NCI-H1436 treated with DMSO at 0.1 percent for 48 hours (cell line): ENCODE data around the gene RANBP17.
"Not testable (repeated sequence)": the region's sequence is repeated elsewhere in the genome, so short reads cannot be mapped to it uniquely, and the experiment has no call there.

Experiments
- DNase-seq: peaks from one replicate; lab custom pipeline; 2025; lab: John Stamatoyannopoulos, UW

Gene RANBP17

GRCh38 chr5:171250738-171251137 lies 388.9 kb downstream of the RANBP17 start:
- DNase-seq = no peak

GRCh38 chr5:171251519-171251918 lies 389.7 kb downstream of the RANBP17 start:
- DNase-seq = no peak

GRCh38 chr5:171252674-171253073 lies 390.9 kb downstream of the RANBP17 start:
- DNase-seq = no peak

- DNase-seq = no peak
Observed at GRCh38 chr5:171258737-171259415, 397.1 kb downstream of the RANBP17 start.

DNA sequence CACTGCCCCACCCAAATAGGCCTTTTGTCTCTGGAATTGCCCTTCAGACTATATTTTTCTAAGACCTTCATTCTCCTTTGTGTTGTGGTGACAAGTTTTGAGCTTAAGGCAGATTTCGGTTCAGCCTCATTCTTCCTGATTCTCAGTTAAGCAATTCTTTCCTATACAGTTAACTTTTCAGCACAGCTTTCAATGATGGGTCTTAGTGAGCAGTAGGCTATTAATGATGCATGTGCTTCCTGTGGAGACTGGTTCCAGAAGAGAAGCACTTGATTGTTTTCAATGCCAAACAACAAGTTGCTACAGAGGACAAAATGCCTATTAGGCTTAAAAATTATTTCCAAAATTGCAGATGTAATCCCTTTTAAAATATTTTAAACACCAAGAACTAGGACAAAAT lies 399.5 kb downstream of the RANBP17 start:
- DNase-seq = no peak

DNA sequence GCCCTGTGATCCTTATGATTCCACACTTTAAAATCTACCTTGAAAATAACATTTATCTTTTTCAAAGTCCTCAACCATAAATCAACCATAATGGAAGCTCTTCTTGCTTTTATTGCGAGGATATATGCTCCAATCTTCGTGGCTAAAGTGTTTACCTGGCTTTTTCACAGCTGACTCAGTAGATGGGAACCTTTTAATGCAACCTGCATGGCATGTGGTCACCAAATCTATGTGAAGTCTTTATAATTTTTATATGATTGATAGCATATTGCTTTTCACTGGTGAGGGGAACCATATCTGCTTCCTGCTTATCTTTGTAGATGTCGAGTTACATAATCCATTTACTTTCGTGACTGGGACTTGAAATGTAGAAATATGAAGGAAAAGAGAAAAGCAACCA lies 400.1 kb downstream of the RANBP17 start:
- no peak for DNase-seq

DNA sequence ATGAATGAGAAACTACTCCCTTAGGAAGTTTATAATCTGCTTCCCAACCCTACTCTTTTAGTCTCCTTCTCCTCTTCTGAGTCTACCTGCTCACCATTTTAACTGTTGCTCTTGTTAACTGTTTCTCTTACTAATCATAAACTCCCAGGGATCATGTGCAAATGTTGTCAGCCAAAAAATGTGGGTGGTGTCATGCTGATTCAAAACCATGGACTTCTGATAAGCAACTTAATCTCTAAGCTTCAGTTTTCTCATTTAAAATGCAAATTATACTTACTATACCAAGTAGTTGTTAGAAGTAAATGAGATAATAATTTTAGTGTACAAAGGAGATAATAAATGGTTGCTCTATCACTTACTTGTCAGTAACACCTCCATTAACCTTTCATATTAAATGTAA lies 401.4 kb downstream of the RANBP17 start:
- DNase-seq = no peak

DNA sequence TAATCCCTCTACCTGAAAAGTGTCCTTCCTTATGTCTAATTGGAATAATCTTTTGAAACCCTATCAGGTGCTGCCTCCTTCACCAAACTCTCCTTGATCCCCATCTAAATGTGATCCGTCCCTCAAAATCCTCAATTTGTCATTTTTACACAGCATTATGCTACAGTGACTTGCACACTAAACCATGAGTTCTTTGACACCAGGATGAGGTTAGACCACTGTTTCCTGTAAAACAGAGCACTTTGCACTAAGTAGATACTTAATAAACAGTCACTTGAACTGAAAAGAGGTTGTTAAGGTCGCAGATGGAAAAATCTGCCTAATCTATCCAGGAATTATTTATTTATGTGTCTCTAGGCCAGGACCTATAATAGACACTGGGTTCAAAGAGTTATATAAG lies 403.0 kb downstream of the RANBP17 start:
- DNase-seq = no peak

DNA sequence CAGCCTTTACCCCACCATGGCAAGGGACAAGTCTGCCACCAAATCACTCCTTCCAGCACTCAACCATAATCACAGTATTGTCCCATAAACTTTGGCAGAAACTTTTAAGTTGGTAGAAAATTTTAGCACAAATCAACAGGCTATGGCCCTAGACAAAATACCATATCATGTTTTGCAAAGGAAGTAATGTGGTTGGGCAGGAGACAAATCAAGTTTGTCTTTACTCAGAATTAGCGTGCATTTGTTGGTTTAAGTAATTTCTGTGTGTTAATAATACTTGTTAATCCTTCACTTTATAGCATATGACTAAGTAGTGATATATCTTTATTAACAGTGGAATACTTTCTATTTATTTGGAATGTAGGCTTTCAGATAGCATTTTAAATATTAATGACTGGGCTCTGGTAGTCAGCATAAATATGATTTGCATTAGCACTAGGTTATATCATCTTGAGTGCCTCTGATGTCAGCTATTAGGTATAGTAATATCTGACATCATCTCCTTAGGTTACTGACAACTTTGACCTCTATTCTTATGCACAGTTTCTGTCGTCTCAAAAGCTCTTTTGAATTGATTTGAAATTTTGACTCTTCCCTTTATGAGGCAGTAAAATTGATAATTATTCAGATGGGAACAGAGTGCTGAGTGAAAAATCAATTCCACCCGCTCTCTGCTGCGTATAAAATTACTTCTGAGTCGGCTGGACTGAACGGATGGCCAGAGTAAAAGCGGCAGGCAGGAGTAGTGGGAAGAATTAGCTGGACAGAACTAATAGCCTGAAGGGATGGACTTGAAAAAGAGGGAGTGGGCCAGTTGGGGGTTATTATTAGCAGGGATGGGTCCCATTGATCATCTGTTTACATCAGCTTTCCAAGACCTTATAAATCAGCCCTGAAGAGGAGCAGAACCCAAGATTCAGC lies 407.1 kb downstream of the RANBP17 start:
- no peak for DNase-seq

DNA sequence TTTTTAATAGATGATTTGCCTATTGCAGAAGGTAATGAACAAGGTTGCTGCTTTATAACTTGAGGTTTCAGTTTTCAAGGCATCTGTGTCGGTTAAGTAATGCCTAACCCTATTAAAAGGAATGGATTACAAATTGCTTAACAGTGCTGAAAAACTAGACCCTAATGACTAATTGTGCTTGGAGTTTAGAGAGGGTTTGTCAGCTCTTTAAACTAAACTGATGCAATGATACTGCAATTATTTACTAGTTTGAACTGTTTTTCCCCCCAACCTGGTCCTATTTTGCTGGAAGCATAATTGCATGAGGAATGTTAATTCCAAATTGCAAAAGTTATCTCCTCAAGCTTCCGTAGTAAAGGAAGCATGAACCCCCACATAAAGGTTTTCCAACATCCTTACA lies 407.9 kb downstream of the RANBP17 start:
- DNase-seq = no peak

GRCh38 chr5:171270136-171270535 lies 408.3 kb downstream of the RANBP17 start:
- DNase-seq = no peak

- no peak for DNase-seq
Observed at GRCh38 chr5:171271798-171272197, 410.0 kb downstream of the RANBP17 start.

DNA sequence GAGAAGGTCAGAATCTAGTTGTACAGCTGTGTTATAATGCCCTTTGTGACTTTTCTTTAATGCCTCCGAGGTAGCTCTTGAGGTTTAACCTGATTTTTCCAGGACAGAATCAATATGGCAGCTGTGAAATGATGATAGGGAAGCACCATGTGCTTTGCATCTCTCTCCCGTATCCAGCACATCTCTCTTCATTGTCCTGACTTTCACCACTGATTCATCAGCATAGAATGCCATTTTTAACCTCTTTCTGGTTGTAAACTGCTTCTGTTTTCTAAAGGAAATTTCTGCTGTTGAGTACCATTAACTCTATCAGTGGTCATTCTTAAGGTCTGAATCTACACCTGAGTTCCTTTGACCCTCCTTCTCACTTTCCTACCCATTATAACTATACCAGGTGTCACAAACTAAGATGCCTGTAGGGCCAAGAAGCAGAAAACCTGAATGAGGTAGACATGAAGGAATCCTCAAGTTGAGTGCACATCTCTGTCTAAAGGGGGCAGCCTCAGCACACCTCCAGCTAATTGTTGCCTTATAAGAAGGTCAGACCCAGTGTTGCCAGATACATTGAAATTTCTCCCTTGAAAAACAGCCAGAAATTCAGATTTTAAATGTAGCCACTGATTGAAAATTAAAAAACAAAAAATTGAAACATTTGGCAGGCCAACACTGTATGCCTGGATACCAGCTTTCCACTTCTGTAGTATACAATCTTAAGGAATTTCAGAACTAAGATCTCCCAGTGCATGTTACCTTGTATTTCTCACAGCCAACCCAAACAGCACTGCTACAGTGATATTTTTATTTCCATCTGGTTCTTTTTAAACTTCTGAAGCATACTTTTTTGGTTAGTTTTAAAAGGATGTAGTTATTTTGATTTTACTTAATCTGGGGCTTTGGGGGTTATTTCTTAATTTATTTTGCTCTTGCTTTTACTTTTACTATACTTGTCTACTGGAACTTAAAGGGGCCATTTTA lies 411.5 kb downstream of the RANBP17 start:
- DNase-seq = no peak

- no peak for DNase-seq
Observed at GRCh38 chr5:171275841-171276544, 414.2 kb downstream of the RANBP17 start.

GRCh38 chr5:171283753-171284152 lies 421.9 kb downstream of the RANBP17 start:
- DNase-seq = no peak

DNA sequence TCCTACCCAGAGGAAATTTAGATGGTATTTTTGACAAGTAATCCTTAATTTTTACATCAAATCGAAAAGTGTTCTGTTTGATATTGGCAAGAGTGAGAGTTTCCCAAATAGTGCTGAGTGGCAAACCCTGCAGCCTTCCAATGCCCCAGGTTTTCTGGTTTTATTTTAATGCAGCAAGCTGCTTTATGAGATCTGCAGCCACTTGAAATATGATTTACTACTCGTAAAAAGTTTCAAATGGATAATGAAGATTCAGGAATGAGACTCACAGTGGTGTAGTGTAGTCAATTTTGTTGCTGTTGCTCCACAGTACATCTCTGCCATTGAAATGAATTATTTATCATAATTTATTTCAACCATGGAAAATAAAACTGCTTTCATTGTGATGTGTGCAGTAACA lies 423.6 kb downstream of the RANBP17 start:
- no peak for DNase-seq

GRCh38 chr5:171288066-171288465 lies 426.2 kb downstream of the RANBP17 start:
- DNase-seq = no peak

- no peak for DNase-seq
Observed at GRCh38 chr5:171291371-171291770, 429.6 kb downstream of the RANBP17 start.

DNA sequence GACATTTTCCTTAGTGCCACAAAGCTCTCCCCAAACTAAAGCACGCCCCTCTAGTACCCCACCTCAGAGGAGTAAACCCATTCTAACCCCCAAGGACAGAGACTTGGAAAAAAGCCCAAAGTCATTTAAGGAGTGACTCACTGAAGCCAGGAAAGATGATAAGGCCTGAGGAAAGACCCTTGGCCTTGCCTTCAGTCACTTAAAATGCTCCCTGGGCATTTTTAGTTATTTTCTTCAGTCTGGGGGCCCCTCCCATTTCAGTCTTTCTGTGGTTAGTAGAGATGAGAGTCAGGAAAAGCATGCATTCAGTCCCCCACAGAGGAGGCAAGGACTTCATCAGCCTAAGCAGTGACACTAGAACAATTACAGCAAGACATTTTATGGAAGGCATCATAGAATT lies 433.5 kb downstream of the RANBP17 start:
- no peak for DNase-seq

DNA sequence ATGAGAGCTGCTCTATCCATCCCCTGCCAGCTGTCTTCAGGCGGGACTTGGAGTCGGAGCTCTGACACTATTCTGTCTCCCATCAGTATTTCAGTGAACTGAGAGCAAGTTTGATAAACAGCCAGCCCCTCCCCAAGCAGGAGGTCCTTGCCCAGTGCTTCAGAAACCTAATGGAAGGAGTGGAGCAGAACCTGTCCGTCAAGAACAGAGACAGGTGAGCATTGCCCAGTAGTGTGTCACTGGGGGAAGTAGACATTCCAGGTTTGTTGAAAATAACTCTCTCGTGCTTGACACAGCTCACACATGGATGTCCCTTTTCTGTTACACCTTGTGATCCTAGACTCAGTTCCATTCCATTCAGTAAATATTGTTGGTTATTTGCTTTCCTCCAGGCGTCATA lies 434.0 kb downstream of the RANBP17 start:
- no peak for DNase-seq

DNA sequence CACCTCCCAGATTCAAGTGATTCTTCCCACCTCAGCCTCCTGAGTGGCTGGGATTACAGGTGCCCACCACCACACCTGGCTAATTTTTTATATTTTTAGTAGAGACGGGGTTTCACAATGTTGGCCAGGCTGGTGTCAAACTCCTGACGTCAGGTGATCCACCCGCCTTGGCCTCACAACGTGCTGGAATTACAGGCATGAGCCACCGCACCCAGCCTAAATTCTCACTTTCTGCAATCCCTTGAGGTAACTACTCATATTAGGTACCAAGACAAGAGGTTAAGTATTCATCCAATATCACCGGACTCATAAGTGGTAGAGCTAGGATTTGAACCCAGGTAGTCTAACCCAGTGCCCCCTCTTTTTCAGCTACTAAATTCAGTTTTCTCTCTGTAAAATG lies 436.1 kb downstream of the RANBP17 start:
- not testable (repeated sequence) for DNase-seq

DNA sequence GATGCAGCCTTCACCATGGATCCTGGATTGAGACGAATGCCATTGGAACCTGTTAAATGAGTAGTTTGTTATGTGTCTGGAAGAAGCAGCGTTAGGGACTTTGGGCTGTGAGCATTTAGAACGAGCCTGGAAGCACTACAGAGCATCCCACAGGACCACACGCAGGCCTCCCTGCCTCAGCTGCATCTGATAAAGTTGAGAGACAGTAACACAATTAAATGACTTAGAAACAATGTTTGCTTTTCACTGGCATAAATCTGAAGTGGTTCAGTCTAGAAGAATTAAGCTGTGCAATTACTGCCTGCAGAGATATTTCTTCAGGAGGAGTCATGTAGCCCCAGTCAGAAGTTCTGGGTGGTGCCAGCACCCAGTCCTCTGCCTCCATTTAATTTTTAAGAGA lies 437.4 kb downstream of the RANBP17 start:
- no peak for DNase-seq
